Suprapubic skin (tissue), 4 donors: ENCODE measurements around the gene ZNF322.

Source experiments
- EP300 ChIP-seq: sonication (generic); formaldehyde crosslinking; IDR thresholded peaks from one replicate; pipeline ENCODE4 v1.6.1; 2017; ENCODE audit warnings: antibody characterized with exemption
- POLR2A ChIP-seq, 2 donors: fragments of 450-650 bp; IDR thresholded peaks; one replicate each; pipeline ENCODE4 v1.6.1; 2017; ENCODE audit warnings: antibody characterized with exemption in 2 of 2, mild to moderate bottlenecking in 2 of 2, moderate library complexity in 2 of 2
- POLR2AphosphoS5 ChIP-seq, 3 donors: sonication (generic); formaldehyde crosslinking; IDR thresholded peaks; one replicate each; pipeline ENCODE4 v1.6.1; 2017; ENCODE audit warnings: antibody characterized with exemption in 3 of 3
- TF ChIP-seq, protein P1 (sequence below), 2 donors: fragments of 200-600 bp in 1 of 2; fragments of 450-650 bp in 1 of 2; sonication (generic) in 1 of 2; IDR thresholded peaks; one replicate each; pipeline ENCODE4 v1.5.1; 2016 to 2019; ENCODE audit warnings: antibody characterized with exemption in 2 of 2, mild to moderate bottlenecking in 1 of 2, moderate library complexity in 1 of 2

DNA sequence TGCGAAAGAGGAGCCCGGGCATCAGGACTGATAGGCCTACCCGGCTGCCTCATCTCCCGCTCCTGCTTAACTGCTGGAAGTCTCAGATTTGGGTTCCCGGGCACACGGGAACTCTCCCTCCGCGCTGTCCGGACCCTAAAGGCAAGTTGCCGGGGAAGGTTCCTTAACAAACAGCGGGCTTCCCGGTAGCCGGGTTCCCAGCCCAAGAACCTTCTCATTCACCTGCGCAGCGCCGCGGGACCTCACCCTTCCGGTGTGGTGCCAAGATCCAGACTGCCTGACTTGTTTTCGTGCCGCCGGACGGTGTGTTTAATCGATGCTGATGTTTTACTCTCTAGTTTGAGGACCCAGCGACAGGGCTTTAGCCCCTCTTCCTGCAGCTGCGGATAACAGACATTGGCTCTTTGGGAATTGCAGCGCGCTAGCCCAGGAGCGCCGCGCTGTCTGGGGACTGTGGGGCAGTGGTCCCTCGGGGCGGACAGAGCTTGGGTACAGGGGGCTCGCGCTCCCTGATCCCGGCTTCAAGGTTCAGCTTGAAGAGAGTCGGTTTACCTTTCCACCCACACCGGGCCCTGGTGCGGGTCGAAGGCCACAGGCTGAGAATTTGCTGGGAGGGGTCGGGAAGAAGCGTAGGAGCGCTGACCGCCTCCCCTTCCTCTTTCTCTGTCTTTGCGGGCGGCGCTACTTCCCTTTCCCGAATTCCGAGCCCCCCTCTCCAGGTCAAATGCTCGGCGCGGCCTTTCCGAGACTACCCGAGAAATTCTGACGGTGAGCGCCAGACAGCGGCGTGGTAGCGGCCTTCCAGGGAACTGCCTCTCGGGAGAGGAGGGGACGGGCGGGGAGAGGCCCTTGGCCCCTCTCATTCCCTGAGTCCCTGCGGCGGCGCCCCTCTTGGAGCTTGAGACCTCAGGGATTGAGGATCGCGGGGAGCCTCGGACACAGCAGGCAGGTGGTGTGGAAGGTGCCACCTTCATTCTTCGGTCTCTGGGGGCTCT, 45.6 kb downstream of the ZNF322 start:
- TF ChIP-seq, protein P1, sequence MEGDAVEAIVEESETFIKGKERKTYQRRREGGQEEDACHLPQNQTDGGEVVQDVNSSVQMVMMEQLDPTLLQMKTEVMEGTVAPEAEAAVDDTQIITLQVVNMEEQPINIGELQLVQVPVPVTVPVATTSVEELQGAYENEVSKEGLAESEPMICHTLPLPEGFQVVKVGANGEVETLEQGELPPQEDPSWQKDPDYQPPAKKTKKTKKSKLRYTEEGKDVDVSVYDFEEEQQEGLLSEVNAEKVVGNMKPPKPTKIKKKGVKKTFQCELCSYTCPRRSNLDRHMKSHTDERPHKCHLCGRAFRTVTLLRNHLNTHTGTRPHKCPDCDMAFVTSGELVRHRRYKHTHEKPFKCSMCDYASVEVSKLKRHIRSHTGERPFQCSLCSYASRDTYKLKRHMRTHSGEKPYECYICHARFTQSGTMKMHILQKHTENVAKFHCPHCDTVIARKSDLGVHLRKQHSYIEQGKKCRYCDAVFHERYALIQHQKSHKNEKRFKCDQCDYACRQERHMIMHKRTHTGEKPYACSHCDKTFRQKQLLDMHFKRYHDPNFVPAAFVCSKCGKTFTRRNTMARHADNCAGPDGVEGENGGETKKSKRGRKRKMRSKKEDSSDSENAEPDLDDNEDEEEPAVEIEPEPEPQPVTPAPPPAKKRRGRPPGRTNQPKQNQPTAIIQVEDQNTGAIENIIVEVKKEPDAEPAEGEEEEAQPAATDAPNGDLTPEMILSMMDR (IDR thresholded peaks at IDR 0.05) = no peak
- TF ChIP-seq POLR2A (IDR thresholded peaks at IDR 0.05) = no peak
- no peak for TF ChIP-seq EP300
- no peak for TF ChIP-seq POLR2AphosphoS5 (IDR thresholded peaks at IDR 0.05)
